Endometrium (tissue), 2 donors: Measurements from ENCODE around the gene ROBO1.
A peak's percentile ranks its signal among the peaks of the same experiment; 100 is the strongest.
"Not testable (repeated sequence)": the region's sequence is repeated elsewhere in the genome, so short reads cannot be mapped to it uniquely, and the experiment has no call there.

Source experiments
- FAIRE-seq: peaks from 2 replicates; lab custom pipeline; 2012; peaks lifted over from hg19 to GRCh38; lab: Jason Lieb, UNC
- donor health status: control.
- donor health status: control.

ROBO1 gene

DNA sequence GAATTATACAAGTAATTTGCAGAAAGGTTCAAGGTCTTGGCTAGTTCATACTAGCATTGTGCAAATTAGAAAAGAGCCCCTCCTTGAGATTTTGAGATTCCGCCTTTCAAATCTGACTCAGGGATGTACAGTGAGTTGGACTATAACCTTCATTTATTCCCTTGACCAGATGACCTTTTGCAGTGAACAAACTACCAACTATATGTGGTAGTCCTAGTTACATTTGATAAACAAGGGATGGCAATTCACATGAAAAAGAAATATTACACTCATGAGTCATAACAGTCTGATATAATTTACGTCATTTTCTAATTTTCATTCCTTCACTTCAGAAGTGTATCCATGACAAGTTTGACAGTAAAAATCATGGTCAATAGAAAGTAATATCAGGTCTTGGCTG is 860.4 kb downstream of the ROBO1 start:
- FAIRE-seq = no peak

DNA sequence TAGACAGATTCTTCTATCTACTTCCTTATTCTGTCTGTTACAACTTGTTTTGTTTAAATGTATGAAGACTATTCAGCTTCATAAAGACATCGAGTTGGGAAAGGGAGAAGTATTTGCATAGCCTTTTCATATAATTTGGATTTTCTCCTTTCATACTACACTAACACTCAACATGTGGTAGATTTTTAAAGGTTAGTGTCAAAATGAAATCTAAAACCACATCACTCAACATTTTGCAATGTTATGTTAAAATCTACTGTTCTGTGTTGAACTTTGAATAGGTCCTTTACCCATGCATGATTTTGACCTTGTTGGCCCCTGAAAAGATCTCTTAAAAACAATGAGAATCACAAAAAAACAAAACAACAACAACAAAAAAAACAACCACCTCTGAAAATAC is 860.9 kb downstream of the ROBO1 start:
- no peak for FAIRE-seq

DNA sequence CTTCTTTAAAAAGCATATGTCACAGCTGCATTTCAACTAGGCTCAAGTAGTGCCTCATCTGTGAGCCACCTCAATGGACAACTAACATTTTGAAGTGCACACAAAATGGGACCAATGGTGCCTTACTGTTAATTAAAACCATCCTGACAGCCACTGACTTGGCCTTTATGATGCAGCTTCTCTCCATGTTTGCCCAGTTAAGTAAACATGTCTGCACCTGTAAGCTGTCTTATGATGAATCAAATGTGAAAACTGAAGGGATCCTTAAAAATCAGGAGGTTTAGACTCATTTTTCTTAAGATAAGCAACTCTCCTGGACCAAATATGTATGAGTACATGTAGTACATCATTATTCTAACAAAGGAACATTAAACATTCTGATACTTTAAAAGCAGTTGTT is 861.6 kb downstream of the ROBO1 start:
- FAIRE-seq = no peak

DNA sequence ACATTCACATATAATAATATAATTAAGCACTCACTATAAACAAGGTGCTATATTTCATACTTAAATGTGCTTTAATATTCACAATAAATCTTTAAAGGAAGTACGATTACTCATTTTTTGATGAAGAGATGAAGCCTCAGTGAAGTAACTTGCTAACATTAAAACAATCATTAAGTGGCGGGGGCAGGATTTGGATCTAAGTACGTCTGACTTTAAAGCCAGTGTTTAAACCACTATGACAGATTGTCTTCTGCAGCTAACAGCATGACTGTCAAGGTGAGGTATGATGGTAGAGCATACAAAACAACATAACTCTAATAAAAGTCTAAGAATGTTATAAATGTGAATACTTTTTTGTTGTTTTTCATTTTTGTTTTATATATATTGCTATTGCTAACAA is 862.1 kb downstream of the ROBO1 start:
- no peak for FAIRE-seq

DNA sequence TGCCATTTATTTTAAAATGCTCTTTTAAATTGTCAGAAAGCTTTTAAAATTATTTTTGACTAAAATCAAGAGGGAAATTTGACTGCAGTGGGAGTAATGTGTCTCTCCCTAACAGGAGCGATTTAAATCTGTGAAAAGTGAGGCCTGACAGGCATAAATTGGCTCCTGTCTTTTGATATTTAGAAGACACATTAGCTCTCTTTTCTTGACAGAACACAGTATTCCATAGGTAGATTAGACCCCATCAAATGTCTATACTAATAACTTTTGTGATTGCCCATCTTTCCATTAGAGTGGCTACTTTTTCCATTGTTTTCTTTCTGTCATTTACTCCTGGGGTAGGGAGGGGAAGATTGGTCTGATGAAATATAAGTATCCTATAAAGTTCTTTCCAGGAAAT is 866.3 kb downstream of the ROBO1 start:
- FAIRE-seq = no peak

DNA sequence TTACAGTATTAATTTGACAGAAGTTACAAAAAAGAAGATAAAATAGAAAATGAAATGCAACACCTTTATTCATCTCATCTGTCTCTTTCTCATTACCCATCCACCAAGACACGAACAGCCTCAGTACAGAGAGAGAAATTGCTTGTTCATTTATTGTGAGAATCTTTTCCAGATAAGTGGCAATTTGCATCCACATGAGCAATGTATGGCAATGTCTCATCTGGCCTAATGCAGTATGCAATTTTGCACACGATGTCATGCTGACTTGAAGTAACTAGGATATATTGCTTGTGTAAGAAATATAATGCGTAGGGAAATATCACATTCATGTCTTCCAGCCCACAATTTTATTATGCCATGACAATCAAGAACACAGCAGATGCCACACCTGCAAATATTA is 866.9 kb downstream of the ROBO1 start:
- no peak for FAIRE-seq

DNA sequence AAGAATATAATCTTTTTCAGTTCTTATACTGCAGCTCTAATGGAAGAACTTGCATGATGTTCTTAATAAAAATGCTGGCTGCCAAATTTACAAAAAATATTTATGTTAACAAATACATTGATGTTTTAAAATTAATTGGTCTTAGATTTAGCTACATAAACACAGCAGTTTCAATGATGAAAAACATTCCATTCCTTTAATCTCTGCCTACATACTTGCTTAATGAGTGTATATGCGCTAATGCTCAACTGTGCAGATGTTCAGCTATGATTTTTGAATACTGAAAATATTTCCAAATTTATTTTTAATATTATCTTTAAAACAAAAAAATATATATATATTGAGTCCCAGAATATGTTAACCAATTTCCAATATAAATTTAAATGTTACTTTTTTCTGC is 867.4 kb downstream of the ROBO1 start:
- peak; percentile 59 for FAIRE-seq

DNA sequence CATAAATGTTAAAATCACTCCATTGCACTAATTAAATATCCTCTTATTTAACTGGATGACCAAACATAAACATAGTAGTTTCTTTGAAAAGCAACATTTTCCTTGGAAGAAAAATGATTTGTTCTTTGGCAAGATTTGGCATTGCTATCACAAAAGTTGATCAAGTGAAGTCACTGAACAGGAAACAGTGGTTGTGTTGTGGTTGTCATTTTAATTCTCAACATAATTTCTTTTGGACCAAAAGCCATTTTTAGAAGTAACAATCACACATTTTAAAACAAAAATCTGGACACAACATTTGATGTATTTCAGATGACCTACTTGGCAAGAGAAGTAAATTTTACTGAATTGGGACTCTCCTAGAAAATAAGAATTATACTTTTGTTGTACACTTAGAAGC is 872.3 kb downstream of the ROBO1 start:
- no peak for FAIRE-seq

DNA sequence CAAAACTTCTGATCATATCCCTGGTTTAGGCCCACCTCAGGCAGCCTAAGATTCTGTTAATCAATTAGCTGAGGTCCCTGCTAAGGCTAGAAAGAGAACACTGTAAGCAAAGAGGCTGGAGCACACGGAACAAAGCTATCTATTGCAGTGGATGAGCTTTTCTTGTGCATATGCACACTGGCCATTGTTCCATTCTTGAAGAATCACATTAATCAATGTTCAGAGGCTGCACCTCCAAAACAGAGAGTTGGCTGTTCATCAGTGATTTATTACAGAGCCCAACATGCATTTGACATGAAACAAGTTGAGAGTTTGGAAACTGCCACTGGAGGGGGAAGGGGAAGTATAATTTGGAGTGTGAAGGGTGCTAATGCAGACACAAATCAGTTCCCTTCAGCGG is 873.0 kb downstream of the ROBO1 start:
- FAIRE-seq = no peak

DNA sequence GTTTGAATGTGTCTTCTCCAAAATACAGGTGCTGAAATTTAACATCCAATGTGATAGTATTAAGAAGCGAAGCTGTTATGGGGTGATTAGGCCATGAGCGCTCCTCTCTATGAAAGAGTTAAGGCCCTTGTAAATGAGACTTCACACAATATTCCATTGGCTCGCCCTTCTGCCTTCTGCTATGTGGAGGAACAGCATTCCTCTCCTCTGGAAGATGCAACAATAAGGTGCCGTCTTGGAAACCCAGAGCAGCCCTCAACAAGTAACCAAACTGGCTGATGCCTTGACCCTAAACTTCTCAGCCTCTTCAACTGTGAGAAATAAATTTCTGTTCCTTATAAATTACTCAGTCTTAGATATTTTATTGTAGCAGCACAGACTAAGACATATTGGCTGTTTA is 874.6 kb downstream of the ROBO1 start:
- FAIRE-seq = no peak

DNA sequence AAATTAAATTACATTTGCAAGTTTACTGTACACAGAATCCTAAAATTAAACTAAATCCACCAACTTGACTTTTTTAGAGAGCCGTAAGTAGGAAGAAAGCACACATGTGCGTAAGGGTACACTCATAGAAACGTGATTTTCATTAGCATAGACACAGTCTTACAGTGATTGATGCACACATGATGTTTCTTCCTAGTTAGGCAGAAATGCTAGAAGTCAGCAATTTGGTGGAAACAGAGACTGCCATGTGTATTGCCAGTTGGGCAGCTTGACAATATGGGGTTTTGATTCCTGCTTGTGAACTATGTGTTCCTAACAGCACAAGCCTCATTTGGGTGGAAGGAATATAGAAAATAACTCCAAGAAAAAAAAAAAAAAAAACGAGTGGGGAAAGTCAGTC is 878.5 kb downstream of the ROBO1 start:
- FAIRE-seq = no peak

DNA sequence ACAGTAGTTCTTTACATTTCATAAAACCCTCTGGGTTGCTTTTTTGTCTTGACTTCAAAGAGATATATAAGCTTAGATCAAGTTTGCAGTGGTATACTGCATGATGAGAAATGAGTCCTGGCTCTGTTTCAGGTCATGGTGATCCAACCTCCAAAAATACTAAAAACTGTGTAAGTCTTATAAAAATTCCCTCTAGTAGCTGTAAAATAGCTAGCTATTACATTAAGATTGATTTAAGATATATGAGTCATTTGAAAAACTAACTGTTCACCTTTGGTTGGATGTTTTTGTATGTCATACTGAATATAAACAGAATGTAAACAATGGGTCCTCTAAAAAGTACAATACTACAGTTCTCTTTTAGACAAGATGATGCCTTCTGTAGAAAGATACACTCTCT is 879.2 kb downstream of the ROBO1 start:
- no peak for FAIRE-seq

DNA sequence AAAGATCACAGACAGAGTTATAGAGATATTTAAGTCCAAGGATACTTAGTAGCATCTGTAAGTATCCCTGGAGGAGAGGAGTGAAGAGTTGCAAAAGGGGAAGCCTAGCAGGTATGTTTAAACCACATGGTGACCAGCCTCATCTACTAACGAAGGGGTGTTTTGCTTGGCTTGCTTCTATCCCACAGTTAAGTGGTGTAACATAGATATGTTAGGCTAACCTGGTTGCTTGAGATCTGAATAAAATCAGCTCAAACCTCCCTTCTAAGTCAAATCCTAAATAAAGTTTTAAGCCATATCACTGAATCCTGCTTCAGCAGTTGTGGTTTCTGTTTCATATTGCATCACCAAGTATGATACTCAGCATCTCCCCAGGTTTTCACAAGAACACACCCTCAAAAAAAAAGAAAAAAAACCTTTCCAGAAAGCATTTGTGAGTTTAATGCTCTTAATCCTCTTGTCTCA is 880.2 kb downstream of the ROBO1 start:
- no peak for FAIRE-seq

DNA sequence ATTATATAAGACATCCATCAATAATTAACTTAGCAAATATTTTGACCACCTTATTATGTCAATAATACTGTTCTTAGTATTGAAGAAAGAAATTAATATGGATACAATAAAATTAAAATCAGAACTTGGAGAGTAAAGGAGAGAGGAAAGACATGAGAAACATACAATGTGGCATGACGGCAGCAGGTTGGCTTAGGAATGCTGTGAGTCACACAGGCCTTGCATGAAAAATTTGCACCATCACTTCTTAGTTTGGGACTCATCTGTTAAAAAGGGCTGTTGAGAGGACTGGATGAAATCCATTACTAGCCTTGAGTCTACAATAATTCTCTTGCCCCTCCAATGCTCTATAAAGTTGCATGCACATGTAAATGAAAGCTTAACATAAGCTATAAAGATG is 880.8 kb downstream of the ROBO1 start:
- FAIRE-seq = no peak

DNA sequence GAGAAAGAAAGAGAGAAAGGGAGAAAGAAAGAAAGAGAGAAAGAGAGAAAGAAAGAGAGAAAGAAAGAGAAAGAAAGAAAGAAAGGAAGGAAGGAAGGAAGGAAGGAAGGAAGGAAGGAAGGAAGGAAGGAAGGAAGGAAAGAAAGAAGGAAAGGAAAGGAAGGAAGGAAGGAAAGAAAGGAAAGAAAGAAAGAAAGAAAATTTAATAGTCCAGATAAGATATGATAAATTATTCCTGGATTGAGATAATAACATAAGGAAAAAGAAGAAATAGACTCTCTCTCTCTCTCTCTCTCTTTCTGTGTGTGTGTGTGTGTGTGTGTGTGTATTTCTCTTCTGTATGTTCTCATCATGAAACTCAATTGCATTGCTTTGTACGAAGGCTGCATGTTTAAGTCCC is 883.2 kb downstream of the ROBO1 start:
- not testable (repeated sequence) for FAIRE-seq

DNA sequence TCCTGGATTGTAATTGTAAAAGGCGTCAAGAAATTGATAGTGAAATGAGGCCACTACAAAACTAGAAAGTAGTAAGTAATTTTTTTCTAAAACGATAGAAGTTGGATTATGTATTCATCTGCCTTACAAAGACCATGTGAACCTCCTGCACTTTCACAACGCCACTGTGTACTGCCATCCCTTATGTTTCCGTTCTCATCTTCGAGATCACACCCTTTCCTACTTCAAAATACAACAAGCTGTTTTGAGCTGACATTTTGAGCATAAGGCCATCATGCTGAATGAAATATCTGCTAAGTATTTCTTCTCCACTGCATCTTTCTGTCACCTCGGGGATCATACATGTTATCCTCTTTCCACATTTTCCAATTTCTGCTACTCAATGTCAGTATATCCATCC is 885.5 kb downstream of the ROBO1 start:
- no peak for FAIRE-seq

DNA sequence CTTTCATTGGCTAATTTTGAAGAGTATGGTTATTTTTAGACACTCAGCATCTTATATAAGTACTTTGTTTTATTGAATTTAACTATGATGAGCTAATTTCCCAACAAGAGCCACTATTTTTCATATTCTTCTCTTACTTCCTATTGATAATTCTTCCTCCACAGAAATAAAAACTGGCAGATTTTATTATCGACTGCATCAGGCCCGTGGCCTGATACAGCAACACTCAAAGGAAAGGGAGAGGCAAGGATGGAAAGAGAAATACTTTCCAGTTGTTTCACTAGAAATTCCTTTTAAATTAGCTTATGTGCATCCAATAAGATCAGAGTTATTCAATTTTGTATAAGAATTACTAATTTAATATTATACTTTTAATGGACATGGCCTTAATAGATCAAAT is 886.3 kb downstream of the ROBO1 start:
- FAIRE-seq = peak; percentile 45

DNA sequence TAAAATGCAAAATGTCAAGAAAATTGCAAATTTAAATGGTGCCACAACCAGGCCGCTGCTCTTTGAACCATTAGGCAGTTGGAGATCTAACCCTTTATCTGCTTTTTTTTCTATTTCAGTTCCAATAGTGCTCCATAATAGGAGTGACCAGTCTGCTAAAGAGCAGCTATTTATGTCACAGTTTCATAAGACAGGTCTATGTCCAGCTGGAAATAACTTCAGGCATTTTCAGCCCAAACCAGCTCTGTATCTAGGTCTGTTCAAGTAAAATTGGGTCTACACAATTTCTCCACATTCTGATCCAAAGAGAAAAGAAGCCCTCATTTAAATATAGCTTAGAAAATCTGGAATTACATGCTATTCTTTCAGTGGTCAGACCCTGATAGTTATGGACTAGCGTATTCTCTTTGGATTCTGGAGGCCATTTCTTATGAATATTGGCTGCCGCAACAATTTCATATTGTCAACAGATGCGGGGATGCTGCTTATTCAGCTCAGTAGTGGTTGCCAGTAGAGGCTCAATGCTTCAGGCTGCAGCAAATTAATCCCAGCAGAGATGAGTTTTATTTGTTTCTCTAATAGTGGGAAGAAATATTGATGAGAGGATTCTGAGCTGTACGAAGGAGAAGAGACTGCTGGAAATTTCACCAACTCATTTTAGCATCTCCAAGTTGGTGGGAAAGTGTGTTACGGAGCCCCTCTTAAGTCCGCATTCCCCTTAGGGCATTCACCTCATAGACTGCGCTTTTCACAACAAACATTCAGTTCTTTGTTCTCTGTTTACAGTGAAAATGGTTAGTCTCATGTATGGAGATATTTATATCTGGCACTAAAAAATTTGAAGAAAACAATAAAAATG is 887.0 kb downstream of the ROBO1 start:
- no peak for FAIRE-seq

DNA sequence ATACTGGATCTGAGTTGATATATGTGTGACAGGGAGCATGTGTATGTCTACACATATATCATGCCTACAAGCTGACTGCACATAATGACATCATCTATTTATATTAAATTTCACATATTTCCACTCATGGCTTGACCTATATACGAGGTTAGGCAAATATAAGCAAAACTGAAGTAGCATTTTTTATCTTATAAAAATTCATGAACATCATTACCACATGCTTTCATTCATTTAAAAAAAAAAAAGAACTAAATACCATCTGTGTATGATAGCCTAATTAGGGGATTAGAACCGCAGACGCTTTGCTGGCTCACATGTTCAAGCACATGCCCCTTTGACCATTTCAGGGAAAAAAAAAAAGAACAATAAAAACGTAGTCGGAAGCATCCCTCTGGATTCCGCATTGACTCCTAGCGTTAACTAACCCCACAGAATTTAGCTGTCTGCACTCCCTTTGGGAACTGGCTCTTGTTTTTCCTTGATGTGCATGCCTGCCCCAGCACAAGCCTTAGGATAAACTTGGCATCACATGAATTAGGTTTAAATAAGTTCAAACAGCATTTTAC is 888.4 kb downstream of the ROBO1 start:
- FAIRE-seq = no peak

DNA sequence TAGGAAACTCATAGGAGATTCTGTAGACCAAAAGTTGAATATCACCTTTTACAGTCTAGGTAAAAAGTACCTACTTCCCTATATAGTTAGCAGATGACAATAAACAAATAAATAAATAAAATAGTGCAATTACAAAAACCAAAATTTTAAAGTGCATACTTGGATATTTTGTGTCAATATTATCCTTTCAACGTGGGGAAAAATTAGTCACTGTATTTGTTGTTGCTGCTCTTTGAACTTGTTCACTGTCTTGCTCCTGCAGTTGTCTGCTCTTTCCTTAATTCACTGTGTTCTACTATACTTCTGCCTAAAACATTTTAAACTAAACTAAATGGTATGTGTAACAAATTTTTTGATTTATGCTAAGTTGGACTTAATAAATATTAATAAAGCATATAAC is 889.0 kb downstream of the ROBO1 start:
- no peak for FAIRE-seq

DNA sequence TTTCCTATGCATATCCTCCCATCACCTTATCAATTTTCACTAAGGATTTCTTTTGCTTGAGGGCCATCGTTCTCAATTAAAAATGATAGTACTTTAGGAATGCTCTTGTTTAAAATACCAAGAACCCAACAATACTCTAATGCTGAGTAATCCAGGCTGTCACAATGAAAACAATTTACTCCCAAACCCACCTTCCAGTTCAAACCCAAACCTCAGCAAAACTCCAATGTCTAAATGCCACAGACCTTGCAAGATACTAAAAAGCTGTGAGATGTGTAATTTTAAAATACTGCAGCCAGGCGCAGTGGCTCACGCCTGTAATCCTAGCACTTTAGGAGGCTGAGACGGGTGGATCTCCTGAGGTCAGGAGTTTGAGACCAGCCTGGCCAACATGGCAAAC is 889.8 kb downstream of the ROBO1 start:
- FAIRE-seq = no peak

DNA sequence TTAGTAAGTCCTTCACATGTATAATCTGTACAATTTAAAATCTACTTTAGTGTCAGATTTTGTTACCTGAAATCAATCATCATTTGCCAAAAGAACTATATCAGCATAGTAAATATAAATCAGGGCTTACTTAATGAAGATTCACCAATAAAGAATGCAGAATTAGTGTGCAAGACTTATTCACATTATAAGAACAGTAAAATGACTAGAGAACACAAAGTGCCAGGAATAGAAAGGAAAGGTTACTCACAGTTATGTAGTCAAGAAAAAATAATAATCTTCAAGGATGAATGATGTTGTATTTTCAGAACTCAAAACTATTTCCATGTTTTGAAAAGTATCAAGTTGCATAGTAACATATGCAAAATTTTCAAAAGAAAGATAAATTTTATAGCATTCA is 891.9 kb downstream of the ROBO1 start:
- no peak for FAIRE-seq

DNA sequence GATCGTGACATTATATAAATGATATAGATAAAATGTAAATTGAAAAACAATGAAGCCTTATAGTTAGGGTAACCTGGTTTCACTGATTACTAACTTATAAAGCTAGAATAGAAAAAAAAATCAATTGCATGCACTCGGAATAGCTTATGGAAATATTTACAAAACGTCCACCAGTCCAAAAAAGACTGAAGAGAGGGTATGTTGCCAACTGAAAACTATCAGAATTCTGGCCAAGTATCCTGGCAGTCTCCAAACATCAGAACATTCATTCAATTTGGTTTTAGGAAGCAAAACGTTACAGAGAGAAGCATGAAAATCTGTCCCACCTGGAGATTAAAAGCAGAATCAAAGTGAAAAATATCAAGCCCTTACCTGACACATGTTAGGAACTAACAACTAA is 892.4 kb downstream of the ROBO1 start:
- no peak for FAIRE-seq

DNA sequence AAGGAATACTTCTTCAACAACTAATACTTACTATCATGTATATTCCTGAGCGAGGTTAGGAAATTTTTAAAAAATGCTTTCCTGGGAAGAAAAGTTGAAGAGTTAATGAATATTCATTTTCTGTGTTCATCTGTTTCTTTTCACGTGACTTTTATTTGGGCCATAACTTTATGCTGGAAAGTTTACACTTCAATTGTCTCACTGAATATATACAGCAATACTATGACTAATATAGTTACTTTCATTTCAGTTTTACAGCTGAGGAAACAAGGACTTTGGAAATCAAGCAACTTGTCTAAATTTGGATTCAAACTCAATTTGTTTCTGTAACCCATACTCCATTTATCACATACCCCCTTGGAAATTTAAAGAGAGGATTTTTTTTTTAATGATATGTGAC is 894.2 kb downstream of the ROBO1 start:
- peak; percentile 21 for FAIRE-seq
